Prostate gland (tissue), 2 donors: ENCODE results near the gene GPAT2. TPM values are rescaled to one million over a fixed set of nuclear protein-coding genes. Genes with fewer than 3 reads are reported as not detected.
A peak's percentile ranks its signal among the peaks of the same experiment; 100 is the strongest.
"Not testable (repeated sequence)": the region's sequence is repeated elsewhere in the genome, so short reads cannot be mapped to it uniquely, and the experiment has no call there.

Experiments
- DNase-seq: peaks from one replicate; pipeline ENCODE4 v3.0.0-alpha.2; 2019; ENCODE audit warnings: low spot score
- H3K27ac ChIP-seq, 2 donors: fragments of 200-600 bp; sonication (generic); 2 replicates each; pipeline ENCODE4 v1.5.1; 2017 to 2019
- H3K27me3 ChIP-seq: fragments of 200-600 bp; sonication (generic); replicated peaks from 2 replicates; pipeline ENCODE4 v1.5.1; 2019; ENCODE audit not compliant: insufficient read depth
- H3K36me3 ChIP-seq, 2 donors: fragments of 200-600 bp; sonication (generic); 1 replicate in 1 of 2; 2 replicates in 1 of 2; pipeline versions ENCODE4 v1.5.1 to v1.8.1; 2017 to 2019
- H3K4me1 ChIP-seq: fragments of 200-600 bp; sonication (generic); replicated peaks from 2 replicates; pipeline ENCODE4 v1.5.1; 2019
- H3K4me3 ChIP-seq, 2 donors: fragments of 200-600 bp; sonication (generic); 2 replicates each; pipeline ENCODE4 v1.5.1; 2017 to 2019
- H3K9me3 ChIP-seq: fragments of 200-600 bp; sonication (generic); 2 replicates; pipeline ENCODE4 v1.5.1; 2017
- POLR2A ChIP-seq: fragments of 450-650 bp; IDR thresholded peaks from one replicate; pipeline ENCODE4 v1.6.1; 2016; ENCODE audit warnings: antibody characterized with exemption, mild to moderate bottlenecking
- POLR2AphosphoS5 ChIP-seq: sonication (generic); formaldehyde crosslinking; IDR thresholded peaks from one replicate; pipeline ENCODE4 v1.6.1; 2017; ENCODE audit warnings: antibody characterized with exemption
- WGBS: methylation state at CpG from one replicate; pipeline ENCODE4 v1.1.5; 2018; 5-methylcytosine and 5-hydroxymethylcytosine counted together
- intact Hi-C: fragments of 100-400 bp; cut with DNase I; formaldehyde crosslinking; loops from one replicate; pipeline ENCODE4 v1.14.2; 2022
- total RNA-seq, 2 donors: library from RNA; depleted of rRNA; stranded (reverse); fragments of >200 nt; gene quantifications; one replicate each; pipeline ENCODE4 v1.1.0, GENCODE V29; 2016
- TF ChIP-seq, protein P1 (sequence below), 4 experiments: fragments of 200-600 bp in 2 of 4; fragments of 450-650 bp in 2 of 4; sonication (generic) in 2 of 4; IDR thresholded peaks; 1 replicate in 3 of 4; 2 replicates in 1 of 4; pipeline ENCODE4 v1.5.1; 2016 to 2019; ENCODE audit warnings: antibody characterized with exemption in 4 of 4, mild to moderate bottlenecking in 2 of 4, moderate library complexity in 2 of 4

The GPAT2 gene
- total RNA-seq, 2 donors from 2014 or later = 0.96 to 19.5 TPM

DNA sequence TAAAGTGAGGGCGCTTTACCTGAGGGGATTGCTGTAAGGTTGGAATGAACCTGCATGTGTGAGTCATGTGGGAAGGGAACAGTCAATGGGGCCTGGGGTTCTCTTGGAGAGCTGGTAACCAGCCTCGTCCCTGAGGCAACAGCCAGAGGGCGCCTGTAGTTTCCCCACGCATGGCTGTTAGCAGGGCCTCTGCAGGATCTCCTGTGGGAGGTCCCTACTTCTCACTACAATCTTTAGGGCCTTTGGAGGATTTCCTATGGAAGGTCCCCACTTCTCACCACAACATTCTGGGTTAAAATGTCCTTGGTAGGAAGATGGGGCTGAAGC, 23.6 kb downstream of the GPAT2 start:
- H3K4me1 ChIP-seq, H3K27ac ChIP-seq, H3K27me3 ChIP-seq, H3K4me3 ChIP-seq, H3K36me3 ChIP-seq, DNase-seq, intact Hi-C loops, H3K9me3 ChIP-seq: not testable (repeated sequence)
- 46% methylated on average over 4 of the region's 4 CpGs for WGBS
- TF ChIP-seq, protein P1, sequence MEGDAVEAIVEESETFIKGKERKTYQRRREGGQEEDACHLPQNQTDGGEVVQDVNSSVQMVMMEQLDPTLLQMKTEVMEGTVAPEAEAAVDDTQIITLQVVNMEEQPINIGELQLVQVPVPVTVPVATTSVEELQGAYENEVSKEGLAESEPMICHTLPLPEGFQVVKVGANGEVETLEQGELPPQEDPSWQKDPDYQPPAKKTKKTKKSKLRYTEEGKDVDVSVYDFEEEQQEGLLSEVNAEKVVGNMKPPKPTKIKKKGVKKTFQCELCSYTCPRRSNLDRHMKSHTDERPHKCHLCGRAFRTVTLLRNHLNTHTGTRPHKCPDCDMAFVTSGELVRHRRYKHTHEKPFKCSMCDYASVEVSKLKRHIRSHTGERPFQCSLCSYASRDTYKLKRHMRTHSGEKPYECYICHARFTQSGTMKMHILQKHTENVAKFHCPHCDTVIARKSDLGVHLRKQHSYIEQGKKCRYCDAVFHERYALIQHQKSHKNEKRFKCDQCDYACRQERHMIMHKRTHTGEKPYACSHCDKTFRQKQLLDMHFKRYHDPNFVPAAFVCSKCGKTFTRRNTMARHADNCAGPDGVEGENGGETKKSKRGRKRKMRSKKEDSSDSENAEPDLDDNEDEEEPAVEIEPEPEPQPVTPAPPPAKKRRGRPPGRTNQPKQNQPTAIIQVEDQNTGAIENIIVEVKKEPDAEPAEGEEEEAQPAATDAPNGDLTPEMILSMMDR (IDR thresholded peaks at IDR 0.05) = peak in 2 of 4 experiments; percentile 15 to 39

GRCh38 chr2:96010320-96011128, 24.2 kb downstream of the GPAT2 start:
- H3K27me3 ChIP-seq, H3K9me3 ChIP-seq, H3K36me3 ChIP-seq, intact Hi-C loops, H3K4me1 ChIP-seq: not testable (repeated sequence)
- TF ChIP-seq POLR2A (peak; percentile 72), POLR2AphosphoS5 (peak; percentile 35)
- WGBS = 0% methylated on average over 1 of the region's 65 CpGs
- peak overlapping the region; percentile 66 to 76 for H3K27ac ChIP-seq
- DNase-seq = peak; percentile 96
- peak overlapping the region; percentile 37 to 46 for H3K4me3 ChIP-seq

DNA sequence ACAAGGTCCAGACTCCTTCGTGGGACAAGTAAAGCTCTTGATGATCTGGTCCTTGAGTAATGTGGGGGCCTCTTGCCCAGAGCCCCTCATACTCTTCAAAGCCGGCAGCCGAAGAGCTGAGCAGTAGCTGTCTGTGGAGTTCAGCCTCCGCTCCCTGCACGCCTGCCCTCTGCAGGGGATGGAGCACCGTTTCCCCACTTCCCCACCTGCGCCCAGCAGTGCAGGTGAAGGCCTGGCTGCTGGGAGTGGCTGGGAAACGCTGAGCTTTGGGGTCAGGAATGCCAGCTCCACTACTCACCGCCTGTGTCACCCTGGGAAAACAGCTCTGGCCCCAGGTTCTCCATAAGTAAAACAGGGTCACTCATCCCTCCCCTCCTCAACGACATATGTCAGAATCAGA, 24.9 kb downstream of the GPAT2 start:
- H3K9me3 ChIP-seq, H3K4me1 ChIP-seq, DNase-seq, intact Hi-C loops, H3K27me3 ChIP-seq, H3K36me3 ChIP-seq: not testable (repeated sequence)
- Histone ChIP-seq H3K27ac (peak overlapping the region; percentile 66 to 76), H3K4me3 (peak overlapping the region; percentile 37 to 46)
- 11% methylated on average over 10 of the region's 10 CpGs for WGBS
- TF ChIP-seq, protein P1 (IDR thresholded peaks at IDR 0.05) = peak in 1 of 4 experiments; percentile 9

GRCh38 chr2:96008051-96008450, 26.7 kb downstream of the GPAT2 start:
- WGBS = 87% methylated on average over 6 of the region's 6 CpGs
- H3K27ac ChIP-seq, H3K4me3 ChIP-seq, H3K27me3 ChIP-seq, intact Hi-C loops, DNase-seq, H3K36me3 ChIP-seq, H3K9me3 ChIP-seq, H3K4me1 ChIP-seq: not testable (repeated sequence)

- H3K27me3 ChIP-seq, H3K4me3 ChIP-seq, H3K4me1 ChIP-seq, intact Hi-C loops, DNase-seq, H3K36me3 ChIP-seq, H3K9me3 ChIP-seq, H3K27ac ChIP-seq: not testable (repeated sequence)
- WGBS = 83% methylated on average over 5 of the region's 5 CpGs
Measured at GRCh38 chr2:96006248-96006647, 28.5 kb downstream of the GPAT2 start.

GRCh38 chr2:95992520-95993272, 42.0 kb downstream of the GPAT2 start:
- intact Hi-C loops = loop anchor here (2.0 kb wide), 1 partner anchor 124 kb away; the partner anchor contains the start of gene ADRA2B
- H3K36me3 ChIP-seq, H3K9me3 ChIP-seq, H3K4me1 ChIP-seq, H3K27me3 ChIP-seq: not testable (repeated sequence)
- H3K27ac ChIP-seq = peak overlapping the region; percentile 78 to 80
- peak; percentile 65 for TF ChIP-seq POLR2AphosphoS5
- TF ChIP-seq, protein P1 (IDR thresholded peaks at IDR 0.05) = peak; percentile 59 to 96 (median 92)
- H3K4me3 ChIP-seq = peak overlapping the region; percentile 47 to 49
- peak; percentile 70 for DNase-seq
- 5% methylated on average over 25 of the region's 34 CpGs for WGBS

GRCh38 chr2:95992102-95992501, 42.6 kb downstream of the GPAT2 start:
- not testable (repeated sequence) for H3K4me1 ChIP-seq, DNase-seq, H3K36me3 ChIP-seq, H3K27me3 ChIP-seq, H3K9me3 ChIP-seq
- intact Hi-C loops = loop anchor here (2.0 kb wide), 1 partner anchor 125 kb away; the partner anchor contains the start of gene ADRA2B
- Histone ChIP-seq H3K4me3 (peak overlapping the region; percentile 47 to 49), H3K27ac (peak overlapping the region; percentile 78 to 80)
- WGBS = no CpG with 5 or more reads among the region's 39 CpGs
